HG02884 (cell line): ENCODE measurements around the gene CCDC116.
"Not testable (repeated sequence)": the region's sequence is repeated elsewhere in the genome, so short reads cannot be mapped to it uniquely, and the experiment has no call there.

Experiments used
- ATAC-seq: cut with Tn5 transposase; IDR thresholded peaks from one replicate; pipeline ENCODE4 v1.9.1; 2021; ENCODE audit warnings: mild to moderate bottlenecking, moderate library complexity; ENCODE audit not compliant: unreplicated experiment

Gene CCDC116

GRCh38 chr22:21632237-21632895 is at the start of gene CCDC116:
TSS of gene CCDC116 (plus strand) at chr22:21632760. CDS start at chr22:21633182, 422 bp downstream.
- no peak for ATAC-seq

- ATAC-seq, result no peak
Observed at GRCh38 chr22:21582801-21583740, 49.5 kb upstream of the CCDC116 start.

GRCh38 chr22:21585389-21585788 is 47.2 kb upstream of the CCDC116 start:
- no peak for ATAC-seq

GRCh38 chr22:21587803-21588611 is 44.6 kb upstream of the CCDC116 start:
- ATAC-seq, result peak; percentile 78

- ATAC-seq, result no peak
Observed at GRCh38 chr22:21589396-21589795, 43.2 kb upstream of the CCDC116 start.

GRCh38 chr22:21590809-21591641 is 41.5 kb upstream of the CCDC116 start:
- no peak for ATAC-seq

GRCh38 chr22:21591695-21592094 is 40.9 kb upstream of the CCDC116 start:
- no peak for ATAC-seq

- no peak for ATAC-seq
Observed at GRCh38 chr22:21592422-21592821, 40.1 kb upstream of the CCDC116 start.

- no peak for ATAC-seq
Observed at GRCh38 chr22:21593406-21594232, 38.9 kb upstream of the CCDC116 start.

- ATAC-seq, result no peak
Observed at GRCh38 chr22:21594865-21595452, 37.6 kb upstream of the CCDC116 start.

GRCh38 chr22:21596356-21597135 is 36.0 kb upstream of the CCDC116 start:
- ATAC-seq, result not testable (repeated sequence)

- ATAC-seq, result no peak
Observed at GRCh38 chr22:21598302-21598701, 34.3 kb upstream of the CCDC116 start.

GRCh38 chr22:21599053-21599893 is 33.3 kb upstream of the CCDC116 start:
- ATAC-seq, result no peak

GRCh38 chr22:21602579-21602978 is 30.0 kb upstream of the CCDC116 start:
- no peak for ATAC-seq

- ATAC-seq, result no peak
Observed at GRCh38 chr22:21603973-21604372, 28.6 kb upstream of the CCDC116 start.

GRCh38 chr22:21605887-21606564 is 26.5 kb upstream of the CCDC116 start:
- no peak for ATAC-seq

- ATAC-seq, result no peak
Observed at GRCh38 chr22:21606775-21607174, 25.8 kb upstream of the CCDC116 start.
